Stimulated activated CD4-positive, alpha-beta T cell treated with anti-CD3 and anti-CD28 coated beads, Interleukin-4, amount 100 ng/mL, for 4 hours (primary cell): Measurements from ENCODE around the gene ZW10.

Source experiments
- DNase-seq, 2 experiments: peaks; one replicate each; pipeline ENCODE4 v3.0.0-alpha.2; 2020

ZW10 gene

DNA sequence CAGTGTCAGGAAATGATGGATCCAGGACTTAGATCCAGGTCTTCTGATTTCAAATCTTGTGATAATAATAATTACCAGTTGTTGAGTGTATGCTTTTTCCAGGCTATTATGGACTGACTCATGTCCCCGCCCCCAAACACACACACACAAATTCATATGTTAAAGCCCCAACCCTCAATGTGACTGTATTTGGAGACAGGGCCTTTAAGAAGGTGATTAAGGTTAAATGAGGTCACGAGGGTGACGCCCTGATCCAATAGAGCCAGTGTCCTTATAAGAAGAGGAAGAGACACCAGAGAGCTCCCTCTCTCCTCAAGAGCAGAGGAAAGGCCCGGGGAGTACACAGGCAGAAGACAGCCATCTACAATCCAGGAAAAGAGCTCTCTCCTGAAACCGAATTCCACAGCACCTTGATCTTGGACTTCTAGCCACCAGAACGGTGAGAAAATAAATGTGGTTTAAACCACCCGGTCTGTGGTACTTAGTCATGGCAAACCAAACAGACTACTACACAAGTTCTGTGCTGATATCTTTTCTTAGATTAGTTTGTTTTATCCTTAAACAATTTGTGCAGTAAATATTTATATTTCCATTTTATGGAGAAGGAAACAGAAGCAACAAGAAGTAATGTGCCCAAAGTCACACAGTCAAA lies 75.6 kb downstream of the ZW10 start:
- DNase-seq: no peak

DNA sequence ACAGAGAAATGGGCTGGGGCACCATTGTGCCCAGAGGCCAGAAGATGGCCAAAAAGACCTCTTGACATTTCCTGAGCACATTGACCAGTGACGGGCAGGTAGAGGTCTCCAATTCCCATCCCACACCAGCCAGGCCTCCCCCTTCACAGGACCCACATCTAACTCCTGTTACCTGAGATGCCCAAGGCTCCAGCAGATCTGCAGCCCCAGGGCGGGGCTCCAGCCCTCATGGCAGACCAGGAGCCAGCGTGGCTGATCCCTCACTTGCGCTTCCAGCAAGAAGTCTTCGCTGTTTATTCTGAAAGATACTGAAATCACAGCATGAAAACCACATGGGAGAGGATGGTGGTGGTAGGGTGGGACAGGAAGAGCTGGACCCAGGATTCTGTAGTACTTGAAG lies 76.4 kb downstream of the ZW10 start:
- DNase-seq: no peak

DNA sequence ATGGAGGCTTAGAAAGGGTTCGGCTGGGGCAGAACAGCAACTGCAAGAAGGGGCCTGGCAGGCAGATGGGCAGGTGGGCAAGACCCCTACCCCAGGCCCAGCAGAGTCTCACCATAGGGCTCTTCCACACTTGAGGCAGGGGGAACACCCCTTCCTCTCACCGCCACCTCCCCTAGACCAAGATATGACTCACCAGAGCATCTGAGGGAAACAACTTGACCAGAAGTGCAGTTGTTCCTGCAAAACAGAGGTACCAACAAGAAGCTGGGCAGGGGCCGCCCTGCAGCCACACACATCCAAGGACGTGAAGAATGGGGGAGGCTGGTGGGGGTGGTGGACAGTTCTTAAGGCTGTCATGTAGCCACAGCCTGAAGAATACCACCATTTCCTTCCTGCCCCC lies 78.3 kb downstream of the ZW10 start:
- DNase-seq: no peak

DNA sequence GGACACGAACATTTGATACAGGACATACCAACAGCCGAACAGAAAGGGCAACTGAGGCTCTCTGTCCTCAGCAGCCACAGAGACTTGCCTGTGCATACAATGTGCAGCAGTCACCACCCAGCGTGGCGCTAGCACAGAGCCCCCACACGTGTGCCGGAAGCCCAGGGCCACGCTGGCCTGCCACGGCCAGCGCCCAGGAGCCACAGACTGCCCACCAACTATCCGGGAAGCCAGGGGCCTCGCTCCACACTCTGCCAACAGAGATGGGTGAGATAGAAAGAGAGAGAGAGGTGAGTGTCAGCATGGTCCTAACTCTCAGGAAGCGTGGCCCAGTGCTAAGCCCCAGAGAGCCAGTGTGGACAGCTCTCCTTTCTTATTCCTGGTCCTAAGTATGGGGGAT lies 79.1 kb downstream of the ZW10 start:
- no peak for DNase-seq

DNA sequence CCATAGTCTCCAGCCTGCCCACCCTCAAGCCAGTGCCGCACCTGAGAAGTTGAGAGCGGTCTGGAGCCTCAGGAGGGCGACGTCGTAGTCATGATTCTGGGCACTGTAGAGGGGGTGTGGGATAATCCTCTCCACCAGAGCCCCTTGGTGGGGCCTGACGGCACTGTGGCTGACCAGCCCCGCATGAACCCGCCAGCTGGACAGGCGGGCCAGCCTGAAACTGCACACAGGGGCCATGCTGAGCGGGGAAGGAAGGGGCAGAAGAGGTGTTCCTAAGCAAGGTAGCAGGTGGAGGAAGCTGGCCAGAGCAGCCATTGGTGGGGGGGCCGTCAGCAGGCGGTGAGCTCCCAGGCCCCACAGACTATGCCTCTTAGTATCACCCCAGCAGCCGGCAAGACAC lies 80.5 kb downstream of the ZW10 start:
- DNase-seq: no peak

DNA sequence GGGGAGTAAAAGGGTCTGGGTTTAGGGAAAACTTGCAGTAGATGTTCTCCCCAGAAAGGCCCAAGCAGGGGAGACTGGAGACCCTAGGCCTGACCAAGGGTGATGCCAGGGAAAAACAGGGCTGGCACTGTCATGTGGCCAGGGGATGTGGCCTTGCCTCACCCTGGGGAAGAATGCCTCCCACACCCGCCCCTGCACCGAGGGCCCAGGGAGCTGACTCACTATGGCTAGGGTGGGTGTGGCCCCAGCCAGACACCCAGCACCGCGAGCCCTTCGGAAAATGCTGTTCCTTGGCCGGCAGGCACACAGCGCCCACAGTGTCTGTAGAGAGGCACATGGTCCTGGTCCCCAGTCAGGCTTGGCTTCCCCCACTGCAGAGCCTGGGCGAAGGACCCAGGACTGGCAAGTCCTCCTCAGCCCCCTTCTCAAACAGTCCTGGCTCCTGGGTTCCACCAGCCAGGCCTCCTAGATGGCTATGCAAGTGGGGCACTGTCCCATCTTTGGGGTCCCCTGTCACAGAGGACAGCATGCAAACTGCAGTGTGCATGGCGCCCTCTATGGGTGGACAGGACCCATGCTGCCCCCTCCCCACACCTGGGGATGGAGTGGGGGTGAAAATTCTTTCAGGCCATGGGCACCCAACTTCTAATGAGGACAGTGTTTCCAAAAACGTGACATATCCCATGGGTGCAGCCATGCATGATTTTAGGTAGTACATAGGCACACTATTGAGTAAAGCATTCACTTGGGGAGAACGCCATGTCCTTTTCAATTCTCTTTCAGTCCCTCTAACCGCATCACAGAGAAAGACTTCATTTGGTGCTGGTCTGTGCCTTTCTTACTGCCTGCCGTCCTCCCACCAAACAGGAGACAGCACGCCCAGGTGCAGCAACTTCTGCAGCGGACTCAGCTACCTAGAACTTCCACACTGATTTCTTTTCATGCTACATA lies 82.6 kb downstream of the ZW10 start:
- DNase-seq: no peak

DNA sequence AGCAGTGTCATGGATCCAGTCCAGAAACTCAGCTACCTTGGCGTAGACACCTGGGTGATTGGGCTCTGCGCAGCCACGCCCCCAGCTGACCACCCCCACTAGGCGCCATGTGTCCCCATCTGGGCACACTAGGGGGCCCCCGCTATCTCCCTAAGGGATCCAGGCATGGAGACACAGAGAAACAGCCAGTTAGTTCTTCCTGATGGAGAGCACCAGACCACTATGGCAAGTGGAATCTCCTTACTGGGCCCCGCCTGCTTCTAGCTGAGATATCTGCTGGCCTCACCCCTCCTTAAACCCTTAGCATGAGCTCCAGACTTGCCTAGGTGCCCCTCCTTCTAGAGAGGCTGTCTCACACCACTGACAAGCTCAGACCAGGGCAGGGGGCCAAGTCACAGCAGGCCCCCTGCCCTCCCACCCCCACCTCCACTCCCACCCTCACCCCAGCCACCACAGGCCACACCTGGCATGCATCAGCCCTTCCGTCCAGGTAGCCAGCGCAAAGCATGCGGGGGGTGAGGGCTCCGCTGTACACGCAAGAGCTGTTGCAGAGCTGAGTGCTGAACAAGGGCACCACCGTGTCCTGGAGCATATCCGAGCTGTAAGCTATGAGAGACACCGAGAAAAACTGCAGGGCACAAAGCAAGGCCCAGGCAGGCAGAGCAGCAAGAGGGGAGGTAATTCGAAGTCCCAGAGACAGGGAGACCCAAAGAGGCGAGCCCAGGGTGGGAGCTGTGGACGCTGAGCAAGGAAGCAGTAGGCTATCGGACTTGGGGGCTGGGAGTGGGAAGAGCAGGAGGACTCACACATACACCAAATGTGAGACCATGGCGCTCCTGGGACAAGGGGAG lies 83.5 kb downstream of the ZW10 start:
- no peak for DNase-seq

DNA sequence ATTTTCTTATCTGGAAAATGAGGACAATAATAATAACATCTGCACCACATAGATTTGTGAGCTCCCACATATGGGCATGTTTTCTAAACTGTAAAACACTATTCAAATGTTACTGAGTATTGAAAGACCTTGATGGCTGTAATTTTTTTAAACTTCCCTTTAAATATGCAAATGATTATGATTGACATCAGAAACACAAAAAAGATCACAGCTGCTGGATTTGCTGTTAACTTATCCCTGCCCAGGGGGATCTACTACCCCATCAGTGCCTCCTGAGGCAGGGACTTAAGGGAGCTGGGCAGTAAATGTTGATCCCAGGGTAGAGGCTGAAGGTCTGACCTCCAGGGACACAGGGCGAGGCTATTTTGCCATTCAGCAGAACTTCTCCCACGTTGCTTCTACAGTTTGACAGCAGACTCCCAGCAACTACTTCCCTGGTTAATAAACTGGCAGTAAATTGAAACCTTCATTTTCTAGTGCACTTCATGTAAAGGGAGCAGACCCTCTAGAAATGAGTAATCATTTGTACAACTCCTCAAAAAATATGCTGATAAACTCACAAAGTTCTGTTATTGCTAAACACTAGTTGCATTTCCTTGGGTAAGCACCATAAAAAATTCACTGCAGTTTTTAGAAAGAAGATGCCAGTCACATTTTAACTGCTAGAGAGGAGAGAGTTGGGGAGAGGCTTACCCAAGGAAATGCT lies 87.7 kb downstream of the ZW10 start:
- no peak for DNase-seq

DNA sequence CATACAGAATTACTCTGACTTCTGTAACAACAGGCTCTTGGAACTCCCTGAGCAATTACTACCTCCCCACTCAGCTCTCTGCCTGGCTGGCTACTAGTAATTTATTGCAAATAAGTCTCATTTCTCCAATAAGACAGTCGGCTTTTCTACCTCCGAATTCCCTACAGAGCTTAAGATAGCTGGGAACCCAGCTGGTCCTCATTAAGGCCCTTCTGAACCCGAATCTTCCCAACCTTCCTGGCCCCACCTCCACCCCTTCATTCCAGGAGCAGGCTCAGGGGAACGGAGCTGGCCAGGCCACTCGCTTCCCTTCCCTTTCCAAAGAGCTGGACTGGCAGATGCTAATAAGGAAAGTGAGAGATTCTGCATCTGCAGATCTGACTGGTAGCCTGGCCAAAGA lies 89.0 kb downstream of the ZW10 start:
- no peak for DNase-seq

DNA sequence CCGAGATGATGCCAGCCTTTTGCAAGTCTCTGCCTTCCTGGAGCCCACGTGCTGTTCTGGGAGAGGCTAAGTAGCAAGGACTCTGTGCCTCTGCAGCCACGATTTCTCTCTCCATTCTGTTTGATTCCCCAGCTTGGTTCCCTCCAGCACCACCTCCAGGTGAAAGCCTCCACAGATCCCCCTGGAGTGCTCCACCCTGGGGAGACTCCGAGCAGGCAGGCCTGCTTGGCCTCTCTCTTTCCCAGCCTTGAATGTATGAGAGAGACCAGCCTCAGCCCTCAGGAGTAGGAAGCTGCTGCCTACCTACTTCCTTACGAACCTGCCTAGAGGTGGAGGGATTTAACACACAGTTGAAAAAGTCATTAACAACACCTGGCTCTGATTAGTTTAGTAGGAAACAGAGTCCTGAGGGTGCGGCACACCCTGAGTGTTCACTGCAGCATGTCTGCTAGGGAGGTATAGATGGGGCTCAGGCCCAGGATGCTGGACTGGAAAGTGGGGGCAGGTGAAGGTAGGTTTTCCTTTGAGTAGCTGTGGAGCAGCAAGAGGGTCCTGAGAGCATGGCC lies 89.9 kb downstream of the ZW10 start:
- DNase-seq: no peak
